K562 (cell line): ENCODE data around the gene SIGLEC6. TPM values are rescaled to one million over a fixed set of nuclear protein-coding genes. Genes with fewer than 3 reads are reported as not detected.
A peak's percentile ranks its signal among the peaks of the same experiment; 100 is the strongest.

ENCODE experiments used
- ATAC-seq: fragments of 200-7000 bp; cut with Tn5 transposase; 3 replicates; pipeline ENCODE4 v1.9.1; 2020; ENCODE audit warnings: moderate library complexity
- BruUV-seq: library from RNA; stranded (reverse); fragments of 400-500 nt; replicated peaks from 2 replicates; lab custom pipeline; 2021; lab: Mats Ljungman, UMichigan
- CTCF ChIA-PET: fragments of 300-600 bp; formaldehyde crosslinking; extraction: SDS; loops from one replicate; lab custom pipeline; 2021; ENCODE audit warnings: low intra/inter-chr PET ratio; lab: Yijun Ruan, JAX
- POLR2A ChIA-PET: fragments of 300-600, 350-650 bp; sonication (Branson Sonifier 250); formaldehyde crosslinking; extraction: SDS; loops from one replicate; lab custom pipeline; 2021; ENCODE audit warnings: antibody characterized with exemption, inconsistent platforms; lab: Yijun Ruan, JAX
- DNase-seq, 4 experiments: peaks; one replicate each; pipeline versions ENCODE4 v3.0.0 to v3.0.0-alpha.2; 2011 to 2018; ENCODE audit warnings: low spot score in 3 of 4, mixed read lengths in 3 of 4; ENCODE audit errors: extremely low read depth in 1 of 4
- FAIRE-seq: peaks from 2 replicates; lab custom pipeline; 2011; peaks lifted over from hg19 to GRCh38; lab: Jason Lieb, UNC
- H2AFZ ChIP-seq: 2 replicates; pipeline ENCODE4 v1.6.0; 2011; ENCODE audit warnings: low read depth, low read length, control low read depth, inconsistent platforms
- H3K27ac ChIP-seq: fragments of 200-600 bp; 3 replicates; pipeline ENCODE4 v1.8.0; 2011; ENCODE audit warnings: low read depth, mild to moderate bottlenecking, control low read depth, inconsistent platforms, low read length, moderate library complexity, mixed read lengths; ENCODE audit errors: extremely low read depth
- H3K27me3 ChIP-seq, 2 experiments: fragments of 300-600 bp in 1 of 2; 2 replicates in 1 of 2; 3 replicates in 1 of 2; pipeline versions ENCODE4 v1.6.0 to v1.8.0; 2011; ENCODE audit warnings: inconsistent platforms in 2 of 2, low read length in 2 of 2, mild to moderate bottlenecking in 1 of 2, mixed read lengths in 1 of 2, moderate library complexity in 1 of 2; ENCODE audit not compliant: control insufficient read depth in 2 of 2, insufficient read depth in 2 of 2
- H3K36me3 ChIP-seq: fragments of 300-600 bp; 3 replicates; pipeline ENCODE4 v1.8.0; 2011; ENCODE audit warnings: mild to moderate bottlenecking, low read length, inconsistent platforms; ENCODE audit not compliant: control insufficient read depth, insufficient read depth
- H3K4me1 ChIP-seq, 2 experiments: fragments of 200-600 bp in 1 of 2; replicated peaks in 1 of 2; 2 replicates in 1 of 2; 3 replicates in 1 of 2; pipeline versions ENCODE4 v1.5.1 to v1.8.0; 2011; ENCODE audit warnings: inconsistent platforms in 2 of 2, low read length in 2 of 2, mild to moderate bottlenecking in 1 of 2, mixed read lengths in 1 of 2, moderate library complexity in 1 of 2; ENCODE audit not compliant: control insufficient read depth in 2 of 2, insufficient read depth in 2 of 2
- H3K4me2 ChIP-seq: 2 replicates; pipeline ENCODE4 v1.6.1; 2011; ENCODE audit warnings: low read length, control low read depth, inconsistent platforms, mixed read lengths; ENCODE audit not compliant: insufficient read depth
- H3K4me3 ChIP-seq: fragments of 200-600 bp; sonication (generic), shearing (Covaris generic); 2 replicates; pipeline ENCODE4 v1.5.1; 2016; ENCODE audit warnings: control low read depth, inconsistent platforms
- H3K79me2 ChIP-seq: fragments of 200-600 bp; 3 replicates; pipeline ENCODE4 v1.8.0; 2011; ENCODE audit warnings: low read length, inconsistent platforms; ENCODE audit not compliant: control insufficient read depth, insufficient read depth
- H3K9ac ChIP-seq, 2 experiments: 2 replicates each; pipeline versions ENCODE4 v1.6.0 to v1.6.1; 2011; ENCODE audit warnings: low read depth in 2 of 2, low read length in 2 of 2, control low read depth in 1 of 2, inconsistent platforms in 1 of 2, mild to moderate bottlenecking in 1 of 2, mixed read lengths in 1 of 2; ENCODE audit not compliant: insufficient read depth in 1 of 2
- H3K9me1 ChIP-seq: one replicate; pipeline ENCODE4 v1.6.0; 2011; ENCODE audit warnings: inconsistent platforms, mild to moderate bottlenecking, low read length, moderate library complexity; ENCODE audit not compliant: control insufficient read depth, insufficient read depth
- H3K9me3 ChIP-seq: replicated peaks from 2 replicates; pipeline ENCODE4 v1.5.1; 2011; ENCODE audit warnings: low read depth, low read length, inconsistent platforms; ENCODE audit not compliant: control insufficient read depth, insufficient read depth
- H4K20me1 ChIP-seq: replicated peaks from 2 replicates; pipeline ENCODE4 v1.6.1; 2011; ENCODE audit warnings: low read length, inconsistent platforms, mixed read lengths; ENCODE audit not compliant: control insufficient read depth, insufficient read depth
- ARNT ChIP-seq, 2 experiments: fragments of 450-650 bp; IDR thresholded peaks; 2 replicates each; pipeline ENCODE4 v1.6.1; 2016; ENCODE audit warnings: mild to moderate bottlenecking in 1 of 2
- CGGBP1 ChIP-seq: fragments of 250-450 bp; sonication (Bioruptor Pico); IDR thresholded peaks from 2 replicates; pipeline ENCODE4 v1.9.0; 2021; ENCODE audit warnings: mild to moderate bottlenecking
- DNMT1 ChIP-seq: fragments of 450-650 bp; IDR thresholded peaks from 2 replicates; pipeline ENCODE4 v1.6.1; 2016; ENCODE audit warnings: antibody characterized with exemption, mild to moderate bottlenecking
- EP300 ChIP-seq: IDR thresholded peaks from 2 replicates; pipeline ENCODE4 v1.6.1; 2012; ENCODE audit warnings: low read length, improper control_type of control experiment
- MNT ChIP-seq, 2 experiments: fragments of 450-650 bp; conservative IDR thresholded peaks; 2 replicates each; pipeline ENCODE4 v1.6.1; 2017; ENCODE audit warnings: mild to moderate bottlenecking in 2 of 2, moderate library complexity in 2 of 2
- PHB ChIP-seq: fragments of 250-450 bp; sonication (Bioruptor Pico); IDR thresholded peaks from 2 replicates; pipeline ENCODE4 v1.5.0; 2021
- PHB2 ChIP-seq: fragments of 450-650 bp; IDR thresholded peaks from 2 replicates; pipeline ENCODE4 v1.6.1; 2017; ENCODE audit warnings: low read depth
- POLR2A ChIP-seq: fragments of 450-650 bp; conservative IDR thresholded peaks from 2 replicates; pipeline ENCODE4 v1.6.1; 2016
- SMARCA4 ChIP-seq: fragments of 450-650 bp; IDR thresholded peaks from 2 replicates; pipeline ENCODE4 v1.6.1; 2016
- SNIP1 ChIP-seq: fragments of 450-650 bp; IDR thresholded peaks from 2 replicates; pipeline ENCODE4 v1.7.1; 2017; ENCODE audit warnings: low read depth, mild to moderate bottlenecking
- TAL1 ChIP-seq: fragments of 450-650 bp; IDR thresholded peaks from 2 replicates; pipeline ENCODE4 v1.6.1; 2016; ENCODE audit warnings: mild to moderate bottlenecking
- ZBTB5 ChIP-seq: fragments of 450-650 bp; IDR thresholded peaks from 2 replicates; pipeline ENCODE4 v1.6.1; 2017; ENCODE audit warnings: antibody characterized with exemption
- ZBTB9 ChIP-seq: fragments of 450-650 bp; formaldehyde crosslinking; IDR thresholded peaks from 2 replicates; pipeline ENCODE4 v1.4.0; 2020; ENCODE audit warnings: mild to moderate bottlenecking, moderate library complexity
- ZNF253 ChIP-seq: fragments of 250-450 bp; sonication (Bioruptor Pico); conservative IDR thresholded peaks from 2 replicates; pipeline ENCODE4 v1.6.1; 2021; ENCODE audit warnings: mild to moderate bottlenecking
- ZNF512 ChIP-seq: IDR thresholded peaks from 2 replicates; pipeline ENCODE4 v1.6.1; 2016; ENCODE audit warnings: missing genetic modification characterization, missing compliant biosample characterization
- WGBS: fragments of 100-300 bp; shearing (Covaris generic); methylation state at CpG from one replicate; pipeline ENCODE4 v1.1.6; 2016; ENCODE audit warnings: low coverage, mixed read lengths; ENCODE audit not compliant: insufficient coverage; ENCODE audit errors: missing lambda C conversion rate; 5-methylcytosine and 5-hydroxymethylcytosine counted together
- in situ Hi-C: fragments of 300-500 bp; cut with MboI; formaldehyde crosslinking; loops from 4 replicates; pipeline ENCODE4 v1.15.0; 2018; ENCODE audit warnings: inconsistent platforms, mixed read lengths
- intact Hi-C: fragments of 100-400 bp; cut with micrococcal nuclease; formaldehyde crosslinking; loops from 2 replicates; pipeline ENCODE4 v1.14.2; 2022
- polyA plus RNA-seq, 8 experiments: library from polyadenylated mRNA; depleted of rRNA in 4 of 8; stranded (reverse) in 5 of 8; unstranded in 3 of 8; fragments of >200 nt; fragmentation: Nextera tagmentation in 2 of 8; fragmentation: Illumina TruSeq in 1 of 8; extraction: Ambion mirVana in 2 of 8; extraction: Trizol in 1 of 8; gene quantifications; 2 replicates each; pipeline versions ENCODE4 v1.2.1 to v1.2.3, GENCODE V29; 2011 to 2014; ENCODE audit warnings: inconsistent platforms in 1 of 8, missing spikeins in 1 of 8
- total RNA-seq, 7 experiments: library from RNA; depleted of rRNA in 6 of 7; stranded (reverse); fragments of >200 nt in 6 of 7; fragmentation: Illumina TruSeq in 2 of 7; extraction: Trizol in 2 of 7; gene quantifications; 2 replicates each; pipeline versions ENCODE4 v1.2.1 to v1.2.3, GENCODE V29; 2011 to 2021; ENCODE audit warnings: low replicate concordance in 1 of 7

SIGLEC6 gene
- total and polyA plus RNA-seq, 9 of the 15 experiments (the other 6 are each of a cell fraction or from before 2014, with no cell fraction given): 0.03 to 17.5 (median 0.71) TPM

- TF ChIP-seq MNT (conservative IDR thresholded peaks at IDR 0.05): peak; percentile 95 to 98
Observed at GRCh38 chr19:51552996-51553725, 21.7 kb upstream of the SIGLEC6 start (continued).

- CTCF ChIA-PET: no interaction called here
- H3K9me3 ChIP-seq: no peaks in the 10 kb centered on the region
- ATAC-seq: no peak
- TF ChIP-seq SNIP1: 0 out of 2 replicates have a peak, but pooled peaks have one; percentile 12
- no peak for TF ChIP-seq CGGBP1 (CRISPR knock-in tag)
- TF ChIP-seq ZNF512 (tag): peak; percentile 92
- no peak for TF ChIP-seq ZBTB9 (CRISPR knock-in tag)
- 0 out of 2 replicates have a peak, but pooled peaks have one; percentile 31 for TF ChIP-seq PHB2
- no peak for TF ChIP-seq ZNF253 (CRISPR knock-in tag)
- TF ChIP-seq PHB (CRISPR knock-in tag): peak; percentile 88
- peak; percentile 77 for TF ChIP-seq POLR2A
- TF ChIP-seq ARNT (IDR thresholded peaks at IDR 0.05): peak; percentile 27 to 83; a peak in 3 of 4 replicates
- 0 out of 2 replicates have a peak, but pooled peaks have one; percentile 47 for TF ChIP-seq ZBTB5
- TF ChIP-seq EP300: no peak
- TF ChIP-seq TAL1: peak; percentile 4; the same call in 1 of the 2 replicates
- TF ChIP-seq SMARCA4: peak; percentile 14; the same call in 1 of the 2 replicates
- 0 out of 2 replicates have a peak, but pooled peaks have one; percentile 56 for TF ChIP-seq DNMT1
Observed at GRCh38 chr19:51552608-51552995, 21.1 kb upstream of the SIGLEC6 start.

More at GRCh38 chr19:51552608-51552995, 21.1 kb upstream of the SIGLEC6 start:
- Histone ChIP-seq H3K9ac (peak overlapping the region; percentile 77 to 98; a peak in 3 of 4 replicates), H3K9me1 (no peaks in the 10 kb centered on the region), H3K4me3 (peak overlapping the region; percentile 51), H3K79me2 (peaks cover 80% of the 10 kb centered on the region), H4K20me1 (no peaks in the 10 kb centered on the region), H3K4me2 (peak overlapping the region; percentile 98), H3K27me3 (no peaks in the 10 kb centered on the region), H3K27ac (peak overlapping the region; percentile 79), H2AFZ (no peak overlapping the region), H3K4me1 (peaks cover 24 to 25% of the 10 kb centered on the region in 2 experiments), H3K36me3 (peaks cover 14% of the 10 kb centered on the region; the same call in 2 of the 3 replicates)
- POLR2A ChIA-PET: interaction anchor here (1.1 kb wide), 1 partner anchor 11 kb away, joined by 3 read pairs; no protein-coding TSS in a partner anchor
- BruUV-seq: no TSS peak
- FAIRE-seq: no peak
- no peak for DNase-seq
- in situ Hi-C loops: no loop called here
- WGBS: 0% methylated on average over 1 of the region's 1 CpG
- intact Hi-C loops: loop anchor here (2.0 to 5.0 kb wide), 2 partner anchors 14 to 55 kb away; no protein-coding TSS in a partner anchor
